Measurements from ENCODE around the gene UVSSA. TPM values are rescaled to one million over a fixed set of nuclear protein-coding genes. Genes with fewer than 3 reads are reported as not detected.

The UVSSA gene
- total and polyA plus RNA-seq, 2 donors (not counting 1 experiment from before 2014, with no cell fraction given): 34.6 to 40.5 TPM

GRCh38 chr4:1375051-1375721 lies 28.2 kb downstream of the UVSSA start:
- ChIA-PET POLR2A (no interaction called here), CTCF (no interaction called here)
- no peaks in the 10 kb centered on the region for H3K27me3 ChIP-seq (replicated peaks in 1 of 4; ENCODE audit: control extremely low read depth in 1 of 4, control insufficient read depth in 3 of 4, insufficient read depth in 4 of 4, low read length in 3 of 4)
- no peaks in the 10 kb centered on the region for H3K4me1 ChIP-seq (ENCODE audit: control insufficient read depth in 2 of 2, insufficient read depth in 2 of 2, low read length in 2 of 2)
- H3K4me3 Mint-ChIP-seq: no peak overlapping the region
- H4K20me1 ChIP-seq (ENCODE audit: control insufficient read depth, insufficient read depth, low read length, poor library complexity, severe bottlenecking): no peaks in the 10 kb centered on the region
- H3K4me3 ChIP-seq (ENCODE audit: control extremely low read depth in 1 of 5, extremely low read depth in 1 of 5, insufficient read depth in 1 of 5, low read depth in 2 of 5, low read length in 4 of 5): no peak overlapping the region
- H3K79me2 ChIP-seq (ENCODE audit: control insufficient read depth, insufficient read depth, low read length): no peaks in the 10 kb centered on the region
- intact Hi-C loops (cut with micrococcal nuclease): no loop called here
- H2AFZ ChIP-seq (ENCODE audit: insufficient read depth, low read depth, low read length, poor library complexity, severe bottlenecking): no peak overlapping the region
- H3K9me3 ChIP-seq (ENCODE audit: control extremely low read depth in 1 of 3, control insufficient read depth in 2 of 3, insufficient read depth in 1 of 3, low read length in 2 of 3): peaks cover 0 to 4% (median 0%) of the 10 kb centered on the region in 3 donors
- no peak overlapping the region for H3K27ac ChIP-seq (ENCODE audit: low read length in 2 of 2)
- DNase-seq (no peak), ATAC-seq (ENCODE audit: low read depth) (no peak)
- no peak overlapping the region for H3K4me2 ChIP-seq (replicated peaks; ENCODE audit: low read depth, low read length, poor library complexity, severe bottlenecking)
- no peaks in the 10 kb centered on the region for H3K9me3 Mint-ChIP-seq (ENCODE audit: insufficient read depth)
- no peak for TF ChIP-seq CTCF (IDR thresholded peaks at IDR 0.05)
- no peak for TF ChIP-seq EZH2 (IDR thresholded peaks at IDR 0.05; ENCODE audit: borderline replicate concordance, insufficient read depth, low read depth, low read length, poor library complexity, severe bottlenecking)
- H3K27ac Mint-ChIP-seq: no peak overlapping the region
- 98% methylated on average over 36 of the region's 36 CpGs for WGBS (ENCODE audit: insufficient coverage)
- no peaks in the 10 kb centered on the region for H3K27me3 Mint-ChIP-seq
- H3K4me1 Mint-ChIP-seq: no peaks in the 10 kb centered on the region
- peaks cover 0 to 11% of the 10 kb centered on the region in 2 experiments for H3K36me3 ChIP-seq (replicated peaks in 1 of 2; ENCODE audit: control extremely low read depth in 1 of 2, control insufficient read depth in 1 of 2, extremely low read depth in 1 of 2, insufficient read depth in 2 of 2, low read length in 1 of 2)
- no peak overlapping the region for H3K9ac ChIP-seq (ENCODE audit: low read length)

- CTCF ChIA-PET: no interaction called here
These were observed 28.8 kb downstream of the UVSSA start for GRCh38 chr4:1375761-1376322.

More at GRCh38 chr4:1375761-1376322, 28.8 kb downstream of the UVSSA start:
- no peak overlapping the region for H3K27ac Mint-ChIP-seq
- ATAC-seq (ENCODE audit: low read depth) (no peak), DNase-seq (no peak)
- no peaks in the 10 kb centered on the region for H3K4me1 Mint-ChIP-seq
- H2AFZ ChIP-seq (ENCODE audit: insufficient read depth, low read depth, low read length, poor library complexity, severe bottlenecking): no peak overlapping the region
- H3K27ac ChIP-seq (ENCODE audit: low read length in 2 of 2): no peak overlapping the region
- H3K79me2 ChIP-seq (ENCODE audit: control insufficient read depth, insufficient read depth, low read length): no peaks in the 10 kb centered on the region
- no peak overlapping the region for H3K4me3 Mint-ChIP-seq
- peaks cover 0 to 11% of the 10 kb centered on the region in 2 experiments for H3K36me3 ChIP-seq (replicated peaks in 1 of 2; ENCODE audit: control extremely low read depth in 1 of 2, control insufficient read depth in 1 of 2, extremely low read depth in 1 of 2, insufficient read depth in 2 of 2, low read length in 1 of 2)
- H3K9ac ChIP-seq (ENCODE audit: low read length): no peak overlapping the region
- peaks cover 0 to 4% (median 0%) of the 10 kb centered on the region in 3 donors for H3K9me3 ChIP-seq (ENCODE audit: control extremely low read depth in 1 of 3, control insufficient read depth in 2 of 3, insufficient read depth in 1 of 3, low read length in 2 of 3)
- intact Hi-C loops (cut with micrococcal nuclease): no loop called here
- 95% methylated on average over 16 of the region's 17 CpGs for WGBS (ENCODE audit: insufficient coverage)
- H3K4me2 ChIP-seq (replicated peaks; ENCODE audit: low read depth, low read length, poor library complexity, severe bottlenecking): no peak overlapping the region
- no peak overlapping the region for H3K4me3 ChIP-seq (ENCODE audit: control extremely low read depth in 1 of 5, extremely low read depth in 1 of 5, insufficient read depth in 1 of 5, low read depth in 2 of 5, low read length in 4 of 5)
- no peak for TF ChIP-seq CTCF (IDR thresholded peaks at IDR 0.05)
- TF ChIP-seq EZH2 (IDR thresholded peaks at IDR 0.05; ENCODE audit: borderline replicate concordance, insufficient read depth, low read depth, low read length, poor library complexity, severe bottlenecking): no peak
- H3K27me3 Mint-ChIP-seq: no peaks in the 10 kb centered on the region
- H3K27me3 ChIP-seq (replicated peaks in 1 of 4; ENCODE audit: control extremely low read depth in 1 of 4, control insufficient read depth in 3 of 4, insufficient read depth in 4 of 4, low read length in 3 of 4): no peaks in the 10 kb centered on the region
- POLR2A ChIA-PET: no interaction called here
- H3K9me3 Mint-ChIP-seq (ENCODE audit: insufficient read depth): no peaks in the 10 kb centered on the region
- H4K20me1 ChIP-seq (ENCODE audit: control insufficient read depth, insufficient read depth, low read length, poor library complexity, severe bottlenecking): no peaks in the 10 kb centered on the region
- no peaks in the 10 kb centered on the region for H3K4me1 ChIP-seq (ENCODE audit: control insufficient read depth in 2 of 2, insufficient read depth in 2 of 2, low read length in 2 of 2)

All from B cell (primary cell).